Mesendoderm (in vitro differentiated cells): ENCODE results near the gene BANF2.

ENCODE experiments used
- DNase-seq: peaks from one replicate; pipeline ENCODE4 v3.0.0; 2013
- H2AK5ac ChIP-seq: 2 replicates; pipeline ENCODE4 v1.6.1; 2013; ENCODE audit warnings: low read length, inconsistent platforms
- H2BK120ac ChIP-seq: 2 replicates; pipeline ENCODE4 v1.6.1; 2013; ENCODE audit warnings: low read depth, mild to moderate bottlenecking, low read length, moderate library complexity, mixed read lengths
- H2BK15ac ChIP-seq: replicated peaks from 2 replicates; pipeline ENCODE4 v1.6.1; 2013; ENCODE audit warnings: low read depth, mild to moderate bottlenecking, moderate library complexity
- H2BK5ac ChIP-seq: 2 replicates; pipeline ENCODE4 v1.6.1; 2013; ENCODE audit warnings: low read length, inconsistent platforms
- H3K18ac ChIP-seq: 2 replicates; pipeline ENCODE4 v1.6.1; 2013; ENCODE audit warnings: mild to moderate bottlenecking, low read length, mixed read lengths
- H3K23ac ChIP-seq: one replicate; pipeline ENCODE4 v1.6.1; 2013; ENCODE audit warnings: low read length
- H3K27ac ChIP-seq: 2 replicates; pipeline ENCODE4 v1.5.1; 2013; ENCODE audit warnings: low read depth, mild to moderate bottlenecking, inconsistent platforms, low read length, moderate library complexity
- H3K27me3 ChIP-seq: 2 replicates; pipeline ENCODE4 v1.6.1; 2013; ENCODE audit warnings: low read length, control low read depth, mild to moderate bottlenecking, inconsistent platforms; ENCODE audit not compliant: insufficient read depth, poor library complexity
- H3K36me3 ChIP-seq: 2 replicates; pipeline ENCODE4 v1.6.1; 2013; ENCODE audit warnings: low read length, inconsistent platforms; ENCODE audit not compliant: control insufficient read depth, insufficient read depth
- H3K4ac ChIP-seq: one replicate; pipeline ENCODE4 v1.6.1; 2013; ENCODE audit warnings: low read depth, mild to moderate bottlenecking, low read length, moderate library complexity
- H3K4me1 ChIP-seq: 2 replicates; pipeline ENCODE4 v1.6.1; 2013; ENCODE audit warnings: low read depth, low read length, inconsistent platforms; ENCODE audit not compliant: control insufficient read depth
- H3K4me2 ChIP-seq: 2 replicates; pipeline ENCODE4 v1.6.1; 2013; ENCODE audit warnings: low read length
- H3K4me3 ChIP-seq: 2 replicates; pipeline ENCODE4 v1.5.1; 2013; ENCODE audit warnings: mild to moderate bottlenecking, low read length
- H3K56ac ChIP-seq: one replicate; pipeline ENCODE4 v1.6.1; 2013; ENCODE audit warnings: low read length
- H3K79me1 ChIP-seq: 2 replicates; pipeline ENCODE4 v1.6.1; 2013; ENCODE audit warnings: low read length, inconsistent platforms
- H3K79me2 ChIP-seq: 2 replicates; pipeline ENCODE4 v1.6.1; 2013; ENCODE audit warnings: mild to moderate bottlenecking, low read length; ENCODE audit not compliant: control insufficient read depth, insufficient read depth
- H3K9ac ChIP-seq: 2 replicates; pipeline ENCODE4 v1.6.1; 2013; ENCODE audit warnings: low read length, inconsistent platforms
- H4K5ac ChIP-seq: one replicate; pipeline ENCODE4 v1.6.1; 2013; ENCODE audit warnings: low read length
- H4K8ac ChIP-seq: one replicate; pipeline ENCODE4 v1.6.1; 2013; ENCODE audit warnings: low read depth, mild to moderate bottlenecking, control low read depth, low read length, moderate library complexity
- WGBS: extraction: QIAGEN DNeasy Blood & Tissue Kit; methylation state at CpG from one replicate; pipeline ENCODE4 v1.1.7; 2013; ENCODE audit warnings: low lambda C conversion rate, missing lambda C conversion rate; ENCODE audit not compliant: insufficient coverage; ENCODE audit errors: extremely low coverage; 5-methylcytosine and 5-hydroxymethylcytosine counted together

Gene BANF2

DNA sequence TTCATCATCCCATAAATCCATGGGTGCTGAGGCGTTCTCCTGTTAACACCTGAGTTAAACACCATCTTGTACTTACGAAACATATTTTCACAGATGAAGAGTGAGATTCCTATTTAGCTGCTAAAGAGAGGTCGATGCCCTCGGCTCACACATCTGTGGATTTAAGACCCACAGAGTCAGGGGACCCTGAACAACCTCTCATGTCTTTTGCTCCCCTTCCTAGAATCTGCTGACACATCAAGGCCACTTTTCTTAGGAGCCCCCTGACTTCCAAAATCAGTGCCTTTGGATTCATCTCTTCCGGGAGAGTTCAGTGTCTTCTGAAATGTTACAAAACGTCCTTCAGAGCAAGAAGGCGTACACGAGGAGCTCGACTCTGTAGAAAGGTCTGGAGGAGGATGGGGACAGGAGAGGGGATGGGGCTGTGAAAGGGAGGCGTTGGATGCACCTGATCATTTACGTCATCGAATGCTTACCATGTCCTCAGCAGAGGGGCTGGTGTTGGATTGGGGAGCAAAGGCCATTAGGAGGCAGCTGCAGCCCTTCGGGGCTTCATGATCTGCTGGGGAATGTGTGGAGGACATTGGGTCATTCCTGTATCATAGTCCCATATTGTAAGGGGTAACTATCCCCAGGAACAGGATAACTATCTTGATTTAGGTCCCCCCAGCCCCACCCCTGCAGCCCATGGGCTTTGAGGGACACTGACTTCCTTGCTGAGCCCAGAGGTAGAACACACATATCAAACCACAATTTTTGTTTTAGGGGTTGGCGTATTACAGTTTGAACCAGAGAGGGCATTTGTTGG, 22.9 kb downstream of the BANF2 start:
- Histone ChIP-seq H3K36me3 (no peaks in the 10 kb centered on the region), H3K18ac (no peak overlapping the region), H3K4me1 (no peaks in the 10 kb centered on the region), H2BK5ac (no peak overlapping the region), H3K79me1 (no peaks in the 10 kb centered on the region), H4K8ac (no peak overlapping the region), H3K23ac (no peak overlapping the region), H2BK120ac (no peak overlapping the region), H3K4me2 (no peak overlapping the region), H3K27ac (no peak overlapping the region), H3K27me3 (no peaks in the 10 kb centered on the region), H2BK15ac (no peak overlapping the region), H3K9ac (no peak overlapping the region), H4K5ac (no peak overlapping the region), H3K79me2 (no peaks in the 10 kb centered on the region), H3K4ac (no peak overlapping the region), H3K4me3 (no peak overlapping the region), H3K56ac (no peak overlapping the region), H2AK5ac (no peak overlapping the region)
- no peak for DNase-seq
- no CpG with 5 or more reads among the region's 14 CpGs for WGBS

- Histone ChIP-seq H2BK120ac (no peak overlapping the region), H3K79me2 (no peaks in the 10 kb centered on the region), H3K27ac (no peak overlapping the region), H3K27me3 (no peaks in the 10 kb centered on the region), H3K56ac (no peak overlapping the region), H4K8ac (no peak overlapping the region), H3K9ac (no peak overlapping the region), H2BK5ac (no peak overlapping the region), H3K4me1 (no peaks in the 10 kb centered on the region), H4K5ac (no peak overlapping the region), H3K4ac (no peak overlapping the region), H3K23ac (no peak overlapping the region), H3K18ac (no peak overlapping the region), H3K36me3 (no peaks in the 10 kb centered on the region), H3K4me3 (no peak overlapping the region), H3K4me2 (no peak overlapping the region), H3K79me1 (no peaks in the 10 kb centered on the region), H2BK15ac (no peak overlapping the region), H2AK5ac (no peak overlapping the region)
- no peak for DNase-seq
- WGBS = no CpG with 5 or more reads among the region's 5 CpGs
These were observed 23.5 kb downstream of the BANF2 start for GRCh38 chr20:17723301-17723691.

GRCh38 chr20:17725094-17725835, 25.5 kb downstream of the BANF2 start:
- H2BK15ac ChIP-seq = no peak overlapping the region
- no peak overlapping the region for H4K5ac ChIP-seq
- H3K9ac ChIP-seq = no peak overlapping the region
- H3K23ac ChIP-seq = no peak overlapping the region
- H3K56ac ChIP-seq = no peak overlapping the region
- DNase-seq = no peak
- H3K79me1 ChIP-seq = no peaks in the 10 kb centered on the region
- no peak overlapping the region for H4K8ac ChIP-seq
- no peak overlapping the region for H3K4ac ChIP-seq
- no CpG with 5 or more reads among the region's 13 CpGs for WGBS
- no peaks in the 10 kb centered on the region for H3K27me3 ChIP-seq
- H3K36me3 ChIP-seq = no peaks in the 10 kb centered on the region
- no peak overlapping the region for H3K18ac ChIP-seq
- no peak overlapping the region for H3K4me3 ChIP-seq
- no peak overlapping the region for H2AK5ac ChIP-seq
- no peaks in the 10 kb centered on the region for H3K4me1 ChIP-seq
- no peak overlapping the region for H2BK120ac ChIP-seq
- H2BK5ac ChIP-seq = no peak overlapping the region
- no peaks in the 10 kb centered on the region for H3K79me2 ChIP-seq
- no peak overlapping the region for H3K27ac ChIP-seq
- no peak overlapping the region for H3K4me2 ChIP-seq

DNA sequence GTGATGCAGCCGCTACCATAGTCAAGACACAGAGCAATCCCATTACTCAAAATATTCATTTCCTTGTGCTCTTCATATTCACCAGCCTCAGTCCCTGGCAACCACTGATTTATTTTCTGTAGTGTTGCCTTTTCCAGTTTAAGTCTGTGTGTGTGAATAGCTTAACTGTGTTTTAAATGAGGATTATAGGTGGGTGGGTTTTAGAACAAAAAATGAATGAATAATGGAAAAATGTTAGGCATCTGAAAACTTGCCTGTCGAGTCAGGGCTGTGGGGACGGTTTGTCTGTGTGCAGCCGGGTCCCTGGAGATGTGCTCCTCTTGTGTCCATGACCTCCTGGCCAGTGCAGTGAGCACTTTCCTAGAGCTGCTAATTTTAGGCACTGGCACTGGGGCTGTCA, 27.1 kb downstream of the BANF2 start:
- Histone ChIP-seq H3K27ac (no peak overlapping the region), H3K4me3 (no peak overlapping the region), H4K8ac (no peak overlapping the region), H2AK5ac (no peak overlapping the region), H2BK120ac (no peak overlapping the region), H3K4me1 (no peaks in the 10 kb centered on the region), H4K5ac (no peak overlapping the region), H2BK5ac (no peak overlapping the region), H3K27me3 (no peaks in the 10 kb centered on the region), H3K79me2 (no peaks in the 10 kb centered on the region), H3K56ac (no peak overlapping the region), H2BK15ac (no peak overlapping the region), H3K4me2 (no peak overlapping the region), H3K4ac (no peak overlapping the region), H3K79me1 (no peaks in the 10 kb centered on the region), H3K23ac (no peak overlapping the region), H3K36me3 (no peaks in the 10 kb centered on the region), H3K9ac (no peak overlapping the region), H3K18ac (no peak overlapping the region)
- WGBS = no CpG with 5 or more reads among the region's 4 CpGs
- DNase-seq = no peak

- no peak overlapping the region for H3K56ac ChIP-seq
- no peak overlapping the region for H3K18ac ChIP-seq
- H2AK5ac ChIP-seq = no peak overlapping the region
- H2BK15ac ChIP-seq = no peak overlapping the region
- H3K4ac ChIP-seq = no peak overlapping the region
- H3K36me3 ChIP-seq = no peaks in the 10 kb centered on the region
- no peak overlapping the region for H3K4me3 ChIP-seq
- H3K27ac ChIP-seq = no peak overlapping the region
- no peak overlapping the region for H2BK5ac ChIP-seq
- DNase-seq = no peak
- no peaks in the 10 kb centered on the region for H3K79me2 ChIP-seq
- H3K79me1 ChIP-seq = no peaks in the 10 kb centered on the region
- no peak overlapping the region for H3K4me2 ChIP-seq
- H3K9ac ChIP-seq = no peak overlapping the region
- H2BK120ac ChIP-seq = no peak overlapping the region
- H4K5ac ChIP-seq = no peak overlapping the region
- H3K23ac ChIP-seq = no peak overlapping the region
- H4K8ac ChIP-seq = no peak overlapping the region
- H3K4me1 ChIP-seq = no peaks in the 10 kb centered on the region
- no peaks in the 10 kb centered on the region for H3K27me3 ChIP-seq
- WGBS = no CpG with 5 or more reads among the region's 10 CpGs
These were observed 27.6 kb downstream of the BANF2 start for GRCh38 chr20:17727351-17727750.
